ENCODE measurements around the gene PLIN1. TPM values are rescaled to one million over a fixed set of nuclear protein-coding genes. Genes with fewer than 3 reads are reported as not detected.

Gene PLIN1
- total and polyA plus RNA-seq, 10 donors = 0.61 to 1.8 (median 0.96) TPM

GRCh38 chr15:89628806-89629715, 50.1 kb downstream of the PLIN1 start:
- 90 to 97% (median 92%) methylated on average over 21 to 30 of the region's 30 CpGs for WGBS, 5 donors
- no peaks in the 10 kb centered on the region for H3K27me3 ChIP-seq (replicated peaks in 1 of 7)
- H3K9me3 ChIP-seq = peaks cover 0 to 6% (median 0%) of the 10 kb centered on the region in 8 donors
- intact Hi-C loops (cut with DNase I; ENCODE audit: low total_unique reads) = no loop called here
- no peak overlapping the region for H3K27ac ChIP-seq
- DNase-seq = no peak
- H3K4me1 ChIP-seq = no peaks in the 10 kb centered on the region
- peaks cover 0 to 95% (median 18%) of the 10 kb centered on the region in 6 donors for H3K36me3 ChIP-seq
- H3K4me3 ChIP-seq = no peak overlapping the region
- TF ChIP-seq POLR2A (IDR thresholded peaks at IDR 0.05) (no peak), POLR2AphosphoS5 (IDR thresholded peaks at IDR 0.05) (no peak), CTCF (IDR thresholded peaks at IDR 0.05 in 8 of 11, conservative IDR thresholded peaks at IDR 0.05 in 3 of 11) (no peak)

- no peak for DNase-seq
- peaks cover 0 to 99% (median 20%) of the 10 kb centered on the region in 6 donors for H3K36me3 ChIP-seq
- intact Hi-C loops (cut with DNase I; ENCODE audit: low total_unique reads) = no loop called here
- TF ChIP-seq POLR2AphosphoS5 (IDR thresholded peaks at IDR 0.05) = no peak
- no peak for TF ChIP-seq CTCF (IDR thresholded peaks at IDR 0.05 in 8 of 11, conservative IDR thresholded peaks at IDR 0.05 in 3 of 11)
- TF ChIP-seq POLR2A (IDR thresholded peaks at IDR 0.05) = no peak
- WGBS, 5 donors = 86 to 88% (median 88%) methylated on average over 8 to 21 of the region's 21 CpGs
- H3K27me3 ChIP-seq (replicated peaks in 1 of 7) = no peaks in the 10 kb centered on the region
- H3K9me3 ChIP-seq = no peaks in the 10 kb centered on the region
- no peak overlapping the region for H3K4me3 ChIP-seq
- no peaks in the 10 kb centered on the region for H3K4me1 ChIP-seq
- no peak overlapping the region for H3K27ac ChIP-seq
These were observed 50.9 kb downstream of the PLIN1 start for GRCh38 chr15:89628301-89628700.

- no peaks in the 10 kb centered on the region for H3K9me3 ChIP-seq
- H3K4me3 ChIP-seq = no peak overlapping the region
- no peaks in the 10 kb centered on the region for H3K27me3 ChIP-seq (replicated peaks in 1 of 7)
- no peak for TF ChIP-seq POLR2AphosphoS5 (IDR thresholded peaks at IDR 0.05)
- DNase-seq = no peak
- H3K4me1 ChIP-seq = no peaks in the 10 kb centered on the region
- intact Hi-C loops (cut with DNase I; ENCODE audit: low total_unique reads) = no loop called here
- no peak overlapping the region for H3K27ac ChIP-seq
- 96 to 97% (median 97%) methylated on average over 8 of the region's 8 CpGs for WGBS, 5 donors
- H3K36me3 ChIP-seq = peaks cover 0 to 100% (median 19%) of the 10 kb centered on the region in 6 donors
These were observed 51.8 kb downstream of the PLIN1 start for GRCh38 chr15:89627256-89627970.

- H3K4me1 ChIP-seq = no peaks in the 10 kb centered on the region
- H3K27me3 ChIP-seq (replicated peaks in 1 of 7) = no peaks in the 10 kb centered on the region
- H3K36me3 ChIP-seq = peaks cover 0 to 100% (median 16%) of the 10 kb centered on the region in 6 donors
These were observed 53.5 kb downstream of the PLIN1 start for GRCh38 chr15:89625716-89626115.

More at GRCh38 chr15:89625716-89626115, 53.5 kb downstream of the PLIN1 start:
- no peak overlapping the region for H3K27ac ChIP-seq
- no peaks in the 10 kb centered on the region for H3K9me3 ChIP-seq
- 92 to 98% (median 97%) methylated on average over 6 to 9 of the region's 9 CpGs for WGBS, 5 donors
- H3K4me3 ChIP-seq = no peak overlapping the region
- intact Hi-C loops (cut with DNase I; ENCODE audit: low total_unique reads) = no loop called here
- TF ChIP-seq POLR2AphosphoS5 (IDR thresholded peaks at IDR 0.05) (no peak), POLR2A (IDR thresholded peaks at IDR 0.05) (no peak), CTCF (IDR thresholded peaks at IDR 0.05 in 8 of 11, conservative IDR thresholded peaks at IDR 0.05 in 3 of 11) (no peak)
- DNase-seq = no peak
